GM10266 (cell line): ENCODE data around the gene SLC2A13.

ENCODE experiments used
- DNase-seq: peaks from one replicate; pipeline ENCODE4 v3.0.0; 2012; ENCODE audit errors: extremely low spot score
- TF ChIP-seq, protein P1 (sequence below): IDR thresholded peaks from 2 replicates; pipeline ENCODE4 v1.5.1; 2012; ENCODE audit warnings: mild to moderate bottlenecking, low read depth; ENCODE audit not compliant: control insufficient read depth, insufficient read depth; ENCODE audit errors: missing control alignments

SLC2A13 gene

DNA sequence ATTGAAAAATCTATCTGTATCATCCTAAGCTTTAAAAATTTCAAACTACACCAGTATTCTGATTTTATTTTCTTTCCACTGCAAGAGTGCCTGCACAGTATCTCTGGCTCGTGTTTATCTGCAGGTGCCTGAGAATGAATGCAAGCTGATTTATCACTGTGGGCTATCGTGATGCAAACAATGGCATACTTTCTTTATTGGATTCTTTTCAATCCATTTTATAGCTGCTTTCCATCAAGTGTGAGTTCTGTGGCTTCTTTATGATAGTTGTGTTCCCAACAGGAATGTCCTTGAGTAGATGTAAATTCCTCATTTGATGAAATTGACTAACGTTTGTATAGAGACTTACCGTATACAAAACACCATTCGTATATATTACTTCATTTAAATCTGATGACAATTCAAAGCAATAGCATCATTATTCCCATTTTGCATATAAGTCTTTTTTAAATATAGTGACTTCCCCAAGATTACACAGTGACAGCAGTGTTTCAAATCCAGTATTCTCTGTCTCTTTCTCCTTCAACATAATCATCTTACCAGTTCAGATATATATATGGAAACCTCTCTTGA, 326.0 kb downstream of the SLC2A13 start:
- TF ChIP-seq, protein P1, sequence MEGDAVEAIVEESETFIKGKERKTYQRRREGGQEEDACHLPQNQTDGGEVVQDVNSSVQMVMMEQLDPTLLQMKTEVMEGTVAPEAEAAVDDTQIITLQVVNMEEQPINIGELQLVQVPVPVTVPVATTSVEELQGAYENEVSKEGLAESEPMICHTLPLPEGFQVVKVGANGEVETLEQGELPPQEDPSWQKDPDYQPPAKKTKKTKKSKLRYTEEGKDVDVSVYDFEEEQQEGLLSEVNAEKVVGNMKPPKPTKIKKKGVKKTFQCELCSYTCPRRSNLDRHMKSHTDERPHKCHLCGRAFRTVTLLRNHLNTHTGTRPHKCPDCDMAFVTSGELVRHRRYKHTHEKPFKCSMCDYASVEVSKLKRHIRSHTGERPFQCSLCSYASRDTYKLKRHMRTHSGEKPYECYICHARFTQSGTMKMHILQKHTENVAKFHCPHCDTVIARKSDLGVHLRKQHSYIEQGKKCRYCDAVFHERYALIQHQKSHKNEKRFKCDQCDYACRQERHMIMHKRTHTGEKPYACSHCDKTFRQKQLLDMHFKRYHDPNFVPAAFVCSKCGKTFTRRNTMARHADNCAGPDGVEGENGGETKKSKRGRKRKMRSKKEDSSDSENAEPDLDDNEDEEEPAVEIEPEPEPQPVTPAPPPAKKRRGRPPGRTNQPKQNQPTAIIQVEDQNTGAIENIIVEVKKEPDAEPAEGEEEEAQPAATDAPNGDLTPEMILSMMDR, result no peak
- DNase-seq, result no peak

DNA sequence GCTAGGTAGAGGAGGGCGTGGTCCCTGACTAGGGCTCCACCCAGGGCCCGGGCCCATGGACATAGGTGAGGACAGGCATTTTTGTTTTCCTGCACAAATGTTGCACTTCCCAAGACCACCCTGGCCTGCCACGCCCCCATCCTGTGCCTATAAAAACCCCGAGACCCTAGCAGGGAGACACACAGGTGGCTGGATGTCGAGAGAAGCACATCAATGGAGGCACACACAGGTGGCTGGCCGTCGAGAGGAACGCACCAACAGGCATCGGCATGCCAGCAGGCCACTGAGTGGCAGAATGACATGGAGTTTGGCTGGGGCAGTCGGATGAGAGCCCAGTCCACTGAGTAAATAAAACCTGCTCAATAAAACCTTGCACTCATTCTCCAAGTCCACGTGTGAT, 328.4 kb downstream of the SLC2A13 start:
- DNase-seq, result no peak
- TF ChIP-seq, protein P1, result no peak

DNA sequence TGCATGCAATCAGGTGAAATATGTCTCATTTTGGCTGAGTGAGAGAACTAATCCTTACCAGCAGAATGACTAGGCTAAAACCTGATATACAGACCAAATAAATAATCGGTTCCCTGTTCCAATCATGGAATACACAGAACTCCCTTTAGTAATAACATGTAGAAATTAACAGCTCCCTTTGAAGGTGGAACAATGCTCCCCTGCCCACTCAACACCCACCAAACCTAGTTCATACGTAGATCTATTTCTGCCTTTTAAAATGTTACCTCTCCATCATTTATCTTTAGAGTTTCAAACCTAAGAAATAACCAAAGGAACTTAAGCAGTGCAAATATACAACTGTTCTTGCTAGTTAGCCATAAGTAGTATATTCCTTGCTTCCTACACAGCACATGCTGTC, 332.6 kb downstream of the SLC2A13 start:
- DNase-seq, result no peak
- TF ChIP-seq, protein P1, result no peak

DNA sequence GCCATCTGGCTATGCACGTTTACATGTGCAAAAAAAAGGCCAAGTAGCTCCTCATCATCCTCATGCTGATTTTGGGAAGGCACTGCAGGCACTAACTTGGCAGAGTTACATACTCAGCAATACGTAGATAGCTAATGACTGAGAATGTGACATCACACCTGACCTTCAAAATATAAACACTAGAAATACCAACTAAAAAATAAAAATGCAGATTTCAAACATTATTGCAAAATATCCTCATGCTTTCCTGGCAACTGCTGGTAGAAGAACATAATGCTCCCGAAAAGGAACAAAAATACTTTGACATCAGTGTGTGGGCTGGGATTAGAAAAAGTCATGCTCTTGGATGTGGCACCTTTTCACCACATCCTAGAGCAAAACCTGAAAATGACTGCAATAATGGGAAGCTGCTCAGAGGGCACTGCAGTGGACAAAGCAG, 333.0 kb downstream of the SLC2A13 start:
- DNase-seq, result no peak
- TF ChIP-seq, protein P1, result no peak

DNA sequence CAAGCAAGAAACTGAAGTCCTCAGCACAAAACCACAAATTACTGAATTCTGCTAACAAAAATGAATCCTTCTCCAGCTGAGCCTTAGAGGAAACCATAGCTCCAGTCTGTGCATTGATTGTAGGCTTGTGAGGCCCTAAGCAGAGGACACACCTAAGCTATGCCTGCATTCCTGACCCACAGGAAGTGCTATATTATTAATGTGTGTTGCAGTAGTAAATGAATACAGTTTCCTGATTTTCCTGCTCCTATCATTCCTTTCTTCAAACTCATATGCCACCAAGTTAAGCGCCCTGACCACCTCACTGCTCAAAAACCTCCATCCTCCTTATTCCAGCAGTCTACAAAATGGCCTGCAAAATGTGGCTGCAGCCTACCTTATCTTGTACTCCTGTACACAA, 334.4 kb downstream of the SLC2A13 start:
- no peak for DNase-seq
- TF ChIP-seq, protein P1, result no peak

DNA sequence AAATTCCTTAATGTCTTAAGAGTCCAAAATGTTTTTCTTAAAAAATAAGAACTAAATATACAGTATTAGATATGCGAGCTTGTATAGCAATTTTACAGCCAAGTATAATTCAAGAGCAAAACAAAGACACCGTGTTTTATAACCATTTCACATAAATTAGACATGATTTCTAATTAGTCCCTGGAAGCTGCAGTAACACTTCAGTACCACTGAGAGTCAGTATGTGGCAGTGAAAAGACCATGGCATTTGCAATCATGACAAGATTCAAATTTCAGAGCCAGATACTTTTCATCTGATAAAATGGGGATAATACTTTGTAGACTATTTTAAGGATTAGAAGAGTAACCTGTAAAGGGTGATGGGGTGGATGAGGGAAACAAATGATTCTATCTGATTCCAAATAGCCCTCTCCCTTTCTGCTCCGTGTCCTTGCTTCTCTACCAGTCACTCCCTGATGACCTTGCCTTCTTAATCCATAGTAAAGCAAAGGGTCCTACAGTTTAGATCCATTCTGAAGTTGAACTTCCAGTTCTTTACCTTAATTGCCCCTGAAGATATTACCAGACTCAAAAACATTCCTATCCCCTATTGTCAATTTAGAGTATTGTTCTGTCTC, 340.8 kb downstream of the SLC2A13 start:
- DNase-seq, result peak; percentile 28
- TF ChIP-seq, protein P1, result peak; percentile 78

DNA sequence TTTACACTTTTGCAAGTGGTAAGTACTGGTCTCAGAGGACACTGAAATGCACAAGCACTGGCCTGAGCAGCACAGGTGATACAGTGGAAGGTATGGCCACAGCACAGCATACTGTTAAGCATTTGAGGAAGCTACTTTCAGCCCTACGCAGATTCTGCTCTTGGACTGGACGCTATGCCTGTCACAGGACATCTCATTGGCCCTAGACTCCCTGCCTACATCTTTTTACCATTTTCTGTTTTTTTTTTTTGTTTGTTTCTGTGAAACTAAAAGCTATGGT, 342.1 kb downstream of the SLC2A13 start:
- no peak for DNase-seq

More for the DNA sequence above, 342.1 kb downstream of the SLC2A13 start:
- TF ChIP-seq, protein P1, result no peak
